ENCODE results near the gene MAPK11. TPM values are rescaled to one million over a fixed set of nuclear protein-coding genes. Genes with fewer than 3 reads are reported as not detected.

The MAPK11 gene
- total RNA-seq, 1 donor from 2014 or later, result 11.7 TPM

DNA sequence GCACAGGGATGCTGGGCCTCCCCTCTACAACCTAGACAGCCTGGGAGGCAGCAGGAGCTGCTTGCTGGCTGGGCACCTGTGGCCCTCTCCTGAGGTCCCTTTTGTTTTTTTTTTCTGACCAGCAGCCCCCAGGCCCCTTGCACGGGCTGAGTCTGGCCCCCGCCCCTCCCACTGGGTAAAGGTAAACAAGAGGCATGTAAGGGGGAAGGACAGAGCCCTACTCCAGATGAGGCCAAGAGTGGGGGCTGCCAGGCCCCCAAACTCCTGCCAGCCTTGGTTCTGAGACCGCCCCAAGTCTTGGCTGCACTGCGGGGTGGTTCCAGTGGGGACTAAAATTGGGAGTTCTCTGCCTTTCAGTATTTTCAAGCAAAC, 28.1 kb upstream of the MAPK11 start:
- DNase-seq (ENCODE audit: low spot score), result no peak
- intact Hi-C loops (cut with DNase I), result no loop called here

DNA sequence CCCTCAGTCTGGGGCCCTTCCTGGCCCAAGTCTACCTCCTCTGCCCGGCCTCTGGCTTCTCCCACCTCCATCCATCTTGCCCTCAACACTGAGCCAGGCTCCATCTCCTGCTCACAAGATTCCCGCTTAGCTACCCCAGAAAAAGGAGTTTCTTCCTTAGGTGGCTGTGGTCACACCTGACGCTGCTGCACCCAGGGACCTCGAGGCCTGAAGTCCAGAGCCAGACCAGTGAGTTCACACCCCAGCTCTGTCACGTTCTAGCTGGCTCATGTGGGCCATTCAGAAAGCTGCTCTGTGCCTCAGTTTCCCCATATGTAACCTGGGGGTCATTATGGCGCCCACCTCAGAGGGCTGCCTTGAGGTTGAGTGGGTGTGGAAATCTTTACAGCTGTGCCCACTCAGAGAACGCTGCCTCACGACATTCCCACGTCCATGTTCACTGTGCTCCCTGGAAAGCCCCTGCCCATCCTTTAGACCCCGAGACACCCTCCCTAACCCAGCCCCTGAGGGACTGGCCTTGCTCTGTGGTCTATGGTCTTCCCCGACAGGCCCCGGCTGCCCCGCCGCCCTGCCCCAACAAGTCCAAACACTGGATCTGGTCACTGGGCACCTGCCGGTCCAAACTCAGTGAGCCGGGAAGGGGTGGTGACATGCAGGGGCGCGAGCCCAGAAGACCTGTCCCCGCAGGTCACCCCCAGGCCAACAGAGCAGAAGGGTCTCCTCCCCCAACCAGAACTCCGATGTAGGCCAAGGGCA, 27.5 kb upstream of the MAPK11 start:
- intact Hi-C loops (cut with DNase I), result no loop called here
- no peak for DNase-seq (ENCODE audit: low spot score)

DNA sequence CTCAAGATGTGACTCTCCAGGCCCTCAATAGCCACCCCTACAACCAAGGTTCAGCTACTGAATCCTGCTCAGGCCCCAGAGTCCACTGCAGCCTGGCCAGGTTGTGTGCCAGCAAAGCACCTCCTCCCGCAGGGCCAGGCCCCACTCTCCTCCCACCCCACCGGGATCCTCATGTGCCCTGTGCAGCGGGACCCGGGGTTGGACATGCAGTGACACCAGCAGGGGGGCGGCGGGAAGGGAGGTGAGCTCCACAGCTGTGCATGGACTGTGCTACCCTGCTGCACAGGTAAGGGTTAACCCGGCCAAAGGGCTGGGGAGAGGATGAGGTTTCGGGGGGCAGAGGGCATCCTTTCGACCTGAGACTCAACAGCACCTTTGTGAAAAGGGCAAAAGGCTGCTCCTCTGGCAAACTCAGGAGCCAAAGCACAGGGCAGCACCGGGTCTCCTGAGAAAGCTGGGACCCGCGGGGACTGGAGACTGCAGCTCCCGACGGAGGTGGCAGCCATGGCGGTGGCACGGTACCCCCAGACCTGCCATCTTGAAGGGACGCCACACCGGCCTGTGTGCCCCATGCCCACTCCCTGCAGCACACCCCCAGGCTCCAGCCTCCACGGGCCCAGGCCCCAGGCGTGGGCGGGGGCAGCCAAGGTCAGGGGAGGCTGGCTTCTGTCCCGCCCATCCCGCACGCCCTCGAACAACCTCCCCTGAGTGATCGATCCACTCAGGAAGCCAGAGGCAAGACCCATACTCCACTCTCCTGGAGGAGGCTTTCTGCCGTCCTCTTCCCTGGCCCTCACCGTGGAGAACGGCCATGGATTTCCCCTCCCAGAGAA, 26.7 kb upstream of the MAPK11 start:
- DNase-seq (ENCODE audit: low spot score), result no peak
- intact Hi-C loops (cut with DNase I), result no loop called here

DNA sequence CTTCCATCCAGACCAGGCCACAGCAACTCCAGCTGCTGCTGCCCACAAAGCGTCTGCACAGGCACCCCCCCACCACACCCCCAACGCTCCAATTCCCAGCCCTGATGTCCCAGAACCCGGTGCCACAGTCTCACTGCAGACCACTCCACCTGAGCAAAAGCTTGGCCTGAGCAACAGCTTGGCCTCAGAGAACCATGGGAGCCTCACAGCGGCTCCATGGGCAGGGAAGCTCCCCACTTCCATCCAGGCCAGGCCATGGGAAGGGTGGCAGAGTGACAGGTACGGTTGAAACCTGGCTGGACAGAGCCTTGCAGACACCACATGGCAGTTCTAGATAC, 24.1 kb upstream of the MAPK11 start:
- intact Hi-C loops (cut with DNase I), result loop anchor here (5.0 kb wide), 1 partner anchor 33 kb away; the partner anchor contains the start of gene DENND6B

DNA sequence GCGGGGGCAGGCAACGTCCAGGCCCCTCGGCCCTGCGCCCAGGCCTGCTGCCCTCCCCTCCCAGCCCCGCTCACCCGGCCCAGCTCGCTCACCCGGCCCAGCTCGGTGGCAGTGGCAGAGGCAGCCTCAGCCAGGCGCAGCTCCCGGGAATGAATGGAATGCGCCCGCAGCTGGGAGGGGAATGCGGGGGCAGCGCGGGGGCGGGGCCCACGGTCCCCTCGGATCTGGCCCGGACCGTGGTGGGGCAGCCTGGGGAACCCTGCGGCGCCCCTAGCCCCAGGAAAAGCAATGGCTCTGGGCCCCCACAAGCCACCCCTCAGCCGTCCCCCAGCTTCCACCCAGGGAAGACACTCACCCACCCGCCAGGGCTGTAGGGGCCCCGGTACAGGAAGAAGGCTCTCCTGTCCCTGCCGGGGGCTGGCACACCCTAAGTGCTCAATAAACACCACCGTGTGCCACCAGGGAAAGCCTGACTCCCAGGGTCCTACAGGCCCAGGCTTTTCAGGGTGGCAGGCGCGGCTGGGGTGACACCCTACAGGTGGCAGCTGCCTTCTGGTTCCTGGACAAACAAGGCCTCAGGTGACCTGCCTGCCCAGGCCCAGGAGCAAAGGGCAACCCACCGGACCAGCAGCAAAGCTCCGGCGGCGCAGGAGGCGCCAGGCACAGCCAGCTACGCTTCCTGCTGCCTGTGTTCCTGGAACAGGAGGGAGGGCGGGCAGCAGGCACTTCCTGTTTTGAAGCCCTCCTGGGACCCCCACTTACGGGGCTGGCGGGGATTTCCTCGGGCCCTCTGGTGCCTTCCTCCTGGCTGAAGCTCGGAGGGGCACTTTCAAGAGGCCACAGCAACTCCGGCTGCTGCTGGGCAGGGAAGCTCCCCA, 23.5 kb upstream of the MAPK11 start:
- intact Hi-C loops (cut with DNase I), result loop anchor here (2.0 to 5.0 kb wide), 2 partner anchors 15 to 34 kb away; partner anchors contain the start of gene DENND6B
- peak; percentile 89 for DNase-seq (ENCODE audit: low spot score)

More for the DNA sequence above, 24.1 kb upstream of the MAPK11 start:
- DNase-seq (ENCODE audit: low spot score), result no peak

DNA sequence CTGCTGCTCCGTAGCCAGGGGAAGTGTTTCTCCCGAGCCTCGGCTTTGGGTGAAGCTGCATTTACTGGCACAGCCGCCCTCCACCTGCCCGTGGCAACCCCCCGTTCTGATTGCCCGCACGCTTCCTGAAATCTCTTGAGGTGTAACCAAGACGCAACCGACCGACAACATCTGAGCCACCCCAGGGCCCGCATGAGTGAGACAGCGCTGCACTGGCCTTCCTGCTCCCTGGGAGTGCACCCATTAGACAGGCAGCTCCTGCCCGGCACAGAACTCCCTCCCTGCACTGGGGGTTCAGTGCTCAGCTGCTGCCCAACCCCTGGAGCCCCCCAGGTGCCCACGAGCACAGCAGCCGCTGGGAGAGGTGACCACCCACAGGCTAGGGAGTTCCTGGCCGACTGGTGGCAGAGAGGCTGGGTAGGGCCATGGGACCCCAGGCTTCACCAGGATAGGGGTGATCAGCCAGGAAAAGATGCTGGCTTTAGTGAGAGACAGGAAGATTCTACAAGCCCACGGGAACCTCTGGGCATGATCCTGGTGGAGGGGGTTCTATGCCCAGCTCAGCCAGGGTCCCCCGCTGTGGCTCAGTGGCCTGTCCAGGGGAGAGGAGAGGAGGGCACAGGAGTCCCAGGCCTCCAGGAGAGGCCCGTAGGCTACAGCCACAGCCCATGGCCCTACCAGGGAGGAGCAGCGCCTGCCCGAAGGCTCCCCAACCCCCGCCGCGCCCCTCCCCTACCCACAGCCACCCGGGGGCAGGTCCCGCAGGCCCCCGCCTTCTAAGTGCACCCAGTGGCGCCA, 22.7 kb upstream of the MAPK11 start:
- DNase-seq (ENCODE audit: low spot score), result no peak
- intact Hi-C loops (cut with DNase I), result loop anchor here (2.0 to 5.0 kb wide), 2 partner anchors 16 to 34 kb away; partner anchors contain the start of gene DENND6B

DNA sequence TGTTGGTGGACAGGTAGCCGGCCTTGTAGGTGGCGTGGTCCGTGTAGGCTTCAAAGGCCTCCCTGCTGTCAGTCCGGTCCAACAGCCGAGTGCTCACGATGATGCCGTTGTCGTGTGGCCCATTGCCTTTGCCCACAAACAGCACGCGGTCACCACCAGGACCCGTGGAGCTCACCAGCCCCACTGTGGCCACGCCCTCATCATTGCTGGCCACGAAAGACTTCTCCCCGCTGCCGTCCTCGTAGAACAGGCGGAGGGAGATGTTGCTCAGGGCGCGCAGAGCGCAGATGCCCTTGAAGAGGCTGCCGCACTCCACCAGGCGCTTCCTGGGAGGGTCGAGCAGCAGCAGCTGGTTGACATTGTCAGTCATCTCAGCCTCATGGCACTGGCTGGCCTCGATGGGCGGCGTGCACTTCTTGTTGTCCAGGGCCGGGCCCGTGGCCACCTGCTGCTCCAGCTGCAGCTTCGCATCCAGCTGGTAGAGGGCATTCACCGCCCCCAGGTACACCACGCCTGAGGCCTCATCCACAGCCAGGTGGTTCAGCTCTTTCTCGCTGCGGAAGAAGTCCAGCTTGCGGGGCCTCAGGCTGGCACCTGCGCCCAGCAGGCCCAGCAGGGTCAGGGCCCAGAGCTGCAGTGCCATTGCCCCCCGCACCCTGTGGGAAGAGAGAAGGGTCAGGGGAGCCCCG, 19.9 kb upstream of the MAPK11 start:
- intact Hi-C loops (cut with DNase I), result loop anchor here (5.0 kb wide), 1 partner anchor 37 kb away; the partner anchor contains the start of gene DENND6B

GRCh38 chr22:50289151-50289941, 19.2 kb upstream of the MAPK11 start:
- intact Hi-C loops (cut with DNase I), result no loop called here
- no peak for DNase-seq (ENCODE audit: low spot score)

More for the DNA sequence above, 19.9 kb upstream of the MAPK11 start:
- DNase-seq (ENCODE audit: low spot score), result no peak

GRCh38 chr22:50287731-50288130, 17.6 kb upstream of the MAPK11 start:
- no peak for DNase-seq (ENCODE audit: low spot score)
- intact Hi-C loops (cut with DNase I), result no loop called here

GRCh38 chr22:50286701-50287318, 16.6 kb upstream of the MAPK11 start:
- intact Hi-C loops (cut with DNase I), result no loop called here
- no peak for DNase-seq (ENCODE audit: low spot score)

- intact Hi-C loops (cut with DNase I), result no loop called here
- DNase-seq (ENCODE audit: low spot score), result no peak
Observed at GRCh38 chr22:50286275-50286674, 16.1 kb upstream of the MAPK11 start.

DNA sequence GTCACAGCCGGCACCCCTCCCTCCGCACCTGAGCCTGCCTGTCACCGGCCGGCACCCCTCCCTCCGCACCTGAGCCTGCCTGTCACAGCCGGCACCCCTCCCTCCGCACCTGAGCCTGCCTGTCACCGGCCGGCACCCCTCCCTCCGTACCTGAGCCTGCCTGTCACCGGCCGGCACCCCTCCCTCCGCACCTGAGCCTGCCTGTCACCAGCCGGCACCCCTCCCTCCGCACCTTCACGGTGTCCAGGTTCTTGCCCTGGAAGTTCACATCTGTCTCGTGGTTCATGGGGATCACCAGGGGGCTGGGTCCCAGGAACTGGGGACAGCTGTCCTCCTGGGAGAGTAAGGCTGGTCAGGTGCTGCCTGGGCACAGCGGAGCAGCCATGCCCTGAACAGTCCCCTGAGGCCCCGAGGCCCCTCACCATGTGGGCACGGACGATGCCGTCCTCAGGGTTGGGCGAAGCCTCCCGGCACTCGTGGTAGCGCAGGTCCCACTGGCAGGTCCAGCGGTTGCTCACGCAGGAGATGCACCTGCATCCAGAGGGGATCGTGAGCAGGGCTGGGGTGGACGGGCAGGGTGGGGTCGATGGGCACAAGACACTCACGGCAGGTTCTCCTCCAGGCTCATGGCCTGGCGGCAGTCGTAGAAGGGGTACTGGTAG, 15.5 kb upstream of the MAPK11 start:
- intact Hi-C loops (cut with DNase I), result no loop called here
- DNase-seq (ENCODE audit: low spot score), result no peak

GRCh38 chr22:50284479-50284878, 14.3 kb upstream of the MAPK11 start:
- no peak for DNase-seq (ENCODE audit: low spot score)
- intact Hi-C loops (cut with DNase I), result no loop called here

DNA sequence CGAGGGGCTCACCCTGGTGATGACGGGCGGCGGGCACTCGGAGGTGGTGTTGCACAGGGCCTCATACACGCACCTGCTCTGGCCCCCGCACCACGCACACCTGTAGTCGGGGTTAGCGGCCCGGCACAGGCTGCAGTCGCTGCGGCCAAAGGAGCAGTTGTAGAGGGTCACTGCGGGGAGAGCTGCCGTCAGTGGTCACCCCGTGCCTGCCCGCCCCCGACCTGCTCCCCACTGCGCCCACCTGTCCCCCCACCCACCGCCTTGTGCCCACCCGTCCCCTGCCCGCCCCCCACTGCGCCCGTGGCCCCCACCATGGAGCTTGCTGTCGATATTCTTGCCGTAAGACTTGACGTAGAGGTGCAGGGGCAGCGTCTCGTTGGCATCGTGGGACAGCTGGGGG, 13.6 kb upstream of the MAPK11 start:
- intact Hi-C loops (cut with DNase I), result no loop called here
- DNase-seq (ENCODE audit: low spot score), result no peak

DNA sequence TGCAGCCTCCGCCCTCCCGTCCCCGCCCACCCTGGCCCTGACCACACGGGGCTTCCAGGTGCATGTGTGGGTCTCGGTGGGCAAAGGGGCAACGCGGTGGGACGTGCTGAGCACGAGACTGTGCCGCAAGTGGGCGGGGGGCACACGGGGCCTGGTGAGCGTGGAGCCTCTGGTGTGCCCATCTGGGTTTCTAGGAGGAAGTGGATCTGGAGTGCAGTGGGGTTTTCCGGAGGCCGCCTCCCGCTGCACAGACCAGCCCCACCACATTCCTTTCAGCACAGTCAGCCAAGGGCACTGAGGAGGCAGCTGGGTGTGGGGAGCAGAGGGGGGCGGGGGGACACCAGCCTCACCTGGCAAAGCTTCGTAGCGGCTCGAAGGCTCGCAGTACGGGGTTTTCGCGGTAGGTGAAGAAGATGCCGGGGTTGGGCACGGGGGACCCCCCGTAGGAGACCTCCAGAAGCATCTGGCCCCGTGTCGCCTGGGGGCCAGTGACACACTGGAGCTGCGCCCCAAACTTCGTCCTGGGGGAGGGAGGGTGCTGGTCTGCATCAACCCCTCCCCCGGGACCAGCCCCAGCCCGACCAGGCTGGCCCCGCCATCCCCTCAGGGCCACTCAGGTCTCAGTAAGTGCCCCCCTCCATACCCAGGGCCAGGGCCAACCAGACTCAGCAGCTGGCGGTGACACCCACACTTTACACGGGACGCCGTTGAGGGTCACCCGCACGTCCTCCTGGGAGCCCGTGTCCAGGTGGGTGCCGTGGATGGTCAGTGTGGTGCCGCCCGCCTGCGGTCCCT, 12.4 kb upstream of the MAPK11 start:
- DNase-seq (ENCODE audit: low spot score), result no peak

DNA sequence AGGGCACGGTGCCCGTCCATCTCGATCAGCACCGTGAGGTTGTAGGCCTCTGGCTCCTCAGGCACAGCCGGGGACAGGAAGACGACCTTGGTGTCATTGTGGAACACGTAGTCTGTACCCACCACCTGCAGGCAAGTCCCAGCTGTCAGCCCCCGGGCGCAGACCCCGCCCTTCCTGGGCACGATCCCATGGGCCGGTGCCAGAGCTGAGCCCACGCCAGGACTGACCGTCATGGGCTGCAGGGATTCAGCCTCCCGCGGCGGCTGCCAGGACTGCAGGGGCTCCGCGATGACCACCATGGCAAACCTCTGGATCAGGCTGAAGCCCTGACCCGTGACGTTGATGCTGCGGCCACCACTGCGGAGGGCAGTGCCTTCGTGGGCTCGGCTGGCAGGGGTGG, 11.8 kb upstream of the MAPK11 start:
- DNase-seq (ENCODE audit: low spot score), result no peak
- intact Hi-C loops (cut with DNase I), result no loop called here

More for the DNA sequence above, 12.4 kb upstream of the MAPK11 start:
- intact Hi-C loops (cut with DNase I), result no loop called here

All from cardiac septum (tissue), 1 donor.